ENCODE measurements around the gene SCARF2. TPM values are rescaled to one million over a fixed set of nuclear protein-coding genes. Genes with fewer than 3 reads are reported as not detected.
"Not testable (repeated sequence)": the region's sequence is repeated elsewhere in the genome, so short reads cannot be mapped to it uniquely, and the experiment has no call there.

The SCARF2 gene
- total and polyA plus RNA-seq, 11 donors: 1.5 to 10.1 (median 2.8) TPM

GRCh38 chr22:20414450-20414849 lies 23.2 kb downstream of the SCARF2 start:
- no peak for ATAC-seq
- Histone ChIP-seq H3K9me3 (no peaks in the 10 kb centered on the region), H3K27me3 (no peaks in the 10 kb centered on the region), H3K4me3 (no peak overlapping the region), H3K36me3 (no peaks in the 10 kb centered on the region), H3K27ac (no peak overlapping the region), H3K4me1 (peaks cover 0 to 8% (median 4%) of the 10 kb centered on the region in 12 donors)
- intact Hi-C loops (cut with DNase I): loop anchor here in 2 of 10 donors (10.0 kb wide), 1 partner anchor 160 kb away; no protein-coding TSS in a partner anchor
- 56 to 83% (median 65%) methylated on average over 3 of the region's 3 CpGs for WGBS, 4 donors
- DNase-seq: no peak
- TF ChIP-seq CTCF (IDR thresholded peaks at IDR 0.05): no peak
- no peak for TF ChIP-seq POLR2A (IDR thresholded peaks at IDR 0.05)

GRCh38 chr22:20414059-20414440 lies 23.6 kb downstream of the SCARF2 start:
- no peak for ATAC-seq
- 71 to 91% (median 90%) methylated on average over 5 of the region's 5 CpGs for WGBS, 4 donors
- intact Hi-C loops (cut with DNase I): loop anchor here in 2 of 10 donors (10.0 kb wide), 1 partner anchor 161 kb away; no protein-coding TSS in a partner anchor
- Histone ChIP-seq H3K27ac (no peak overlapping the region), H3K4me1 (peaks cover 0 to 8% (median 4%) of the 10 kb centered on the region in 12 donors), H3K27me3 (no peaks in the 10 kb centered on the region), H3K9me3 (no peaks in the 10 kb centered on the region), H3K36me3 (no peaks in the 10 kb centered on the region), H3K4me3 (no peak overlapping the region)
- TF ChIP-seq POLR2A (IDR thresholded peaks at IDR 0.05) (no peak), CTCF (IDR thresholded peaks at IDR 0.05) (no peak)
- DNase-seq: no peak

GRCh38 chr22:20413217-20414058 lies 24.2 kb downstream of the SCARF2 start:
- DNase-seq: no peak
- 90 to 93% (median 92%) methylated on average over 9 of the region's 9 CpGs for WGBS, 4 donors
- no peaks in the 10 kb centered on the region for H3K27me3 ChIP-seq
- H3K36me3 ChIP-seq: no peaks in the 10 kb centered on the region
- intact Hi-C loops (cut with DNase I): loop anchor here in 2 of 10 donors (10.0 kb wide), 1 partner anchor 161 kb away; no protein-coding TSS in a partner anchor
- no peak overlapping the region for H3K4me3 ChIP-seq
- no peak overlapping the region for H3K27ac ChIP-seq
- peaks cover 0 to 6% (median 2%) of the 10 kb centered on the region in 12 donors for H3K4me1 ChIP-seq
- no peak for ATAC-seq
- no peak for TF ChIP-seq CTCF (IDR thresholded peaks at IDR 0.05)
- no peak for TF ChIP-seq POLR2A (IDR thresholded peaks at IDR 0.05)
- no peaks in the 10 kb centered on the region for H3K9me3 ChIP-seq

- TF ChIP-seq CTCF (IDR thresholded peaks at IDR 0.05) (no peak), POLR2A (IDR thresholded peaks at IDR 0.05) (no peak)
- Histone ChIP-seq H3K27me3 (no peaks in the 10 kb centered on the region), H3K9me3 (no peaks in the 10 kb centered on the region), H3K27ac (no peak overlapping the region), H3K36me3 (peaks cover 0 to 5% (median 1%) of the 10 kb centered on the region in 9 donors), H3K4me1 (no peaks in the 10 kb centered on the region), H3K4me3 (no peak overlapping the region)
- DNase-seq: no peak
- 73 to 83% (median 78%) methylated on average over 10 of the region's 10 CpGs for WGBS, 4 donors
- ATAC-seq: no peak
- intact Hi-C loops (cut with DNase I): loop anchor here in 2 of 10 donors (10.0 kb wide), 1 partner anchor 162 kb away; no protein-coding TSS in a partner anchor
Observed at GRCh38 chr22:20412474-20413216, 25.0 kb downstream of the SCARF2 start.

GRCh38 chr22:20409385-20409784 lies 28.2 kb downstream of the SCARF2 start:
- H3K4me3 ChIP-seq; intact Hi-C loops (cut with DNase I); H3K27me3 ChIP-seq; H3K9me3 ChIP-seq; ATAC-seq; H3K27ac ChIP-seq; DNase-seq; H3K4me1 ChIP-seq: not testable (repeated sequence)
- whole genome bisulfite sequencing, 4 donors: 96 to 99% (median 98%) methylated on average over 3 of the region's 3 CpGs
- peaks cover 0 to 35% (median 26%) of the 10 kb centered on the region in 9 donors for H3K36me3 ChIP-seq
